Measurements from ENCODE around the gene WSCD2. TPM values are rescaled to one million over a fixed set of nuclear protein-coding genes. Genes with fewer than 3 reads are reported as not detected.

The WSCD2 gene
- total and polyA plus RNA-seq, 9 donors, result under 0.01 to 2.6 (median 0.53) TPM; not detected in 1

- 49 to 71% (median 60%) methylated on average over 2 of the region's 2 CpGs for WGBS, 3 donors
- no peaks in the 10 kb centered on the region for H3K4me1 ChIP-seq (ENCODE audit: insufficient read depth)
- no peak for DNase-seq
- no peaks in the 10 kb centered on the region for H3K27me3 ChIP-seq
- no peak overlapping the region for H3K4me3 ChIP-seq
- H3K27ac ChIP-seq, result no peak overlapping the region
- intact Hi-C loops (cut with DNase I), result no loop called here
- H3K9me3 ChIP-seq, result no peaks in the 10 kb centered on the region
- H3K36me3 ChIP-seq, result no peaks in the 10 kb centered on the region
- TF ChIP-seq POLR2A (IDR thresholded peaks at IDR 0.05), result no peak
Observed at GRCh38 chr12:108270035-108270848, 141.2 kb downstream of the WSCD2 start.

DNA sequence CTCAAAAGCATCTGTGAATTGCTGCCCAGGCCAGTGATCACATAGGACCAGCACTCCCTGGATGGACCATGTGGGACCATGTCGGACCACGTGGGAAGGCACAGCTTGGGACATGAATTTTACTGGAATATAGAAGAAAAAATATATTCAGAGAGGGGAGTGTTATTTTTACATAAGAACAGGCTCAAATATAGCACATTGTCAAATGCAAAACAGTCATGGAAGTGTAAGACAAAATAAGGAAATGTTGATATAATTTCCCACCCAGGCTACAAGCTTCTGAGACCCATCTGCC, 141.7 kb downstream of the WSCD2 start:
- 58 to 78% (median 69%) methylated on average over 2 of the region's 2 CpGs for WGBS, 3 donors
- H3K27ac ChIP-seq, result no peak overlapping the region

GRCh38 chr12:108271951-108272872, 143.1 kb downstream of the WSCD2 start:
- TF ChIP-seq POLR2A (IDR thresholded peaks at IDR 0.05) (no peak), EP300 (IDR thresholded peaks at IDR 0.05) (no peak), CTCF (IDR thresholded peaks at IDR 0.05) (no peak)
- no peak for DNase-seq
- Histone ChIP-seq H3K27ac (no peak overlapping the region), H3K9me3 (no peaks in the 10 kb centered on the region), H3K4me1 (ENCODE audit: insufficient read depth) (no peaks in the 10 kb centered on the region), H3K27me3 (no peaks in the 10 kb centered on the region), H3K36me3 (no peaks in the 10 kb centered on the region), H3K4me3 (no peak overlapping the region)
- WGBS, 3 donors, result 34 to 48% (median 48%) methylated on average over 6 of the region's 6 CpGs
- intact Hi-C loops (cut with DNase I), result no loop called here

More for the DNA sequence above, 141.7 kb downstream of the WSCD2 start:
- no peak for DNase-seq
- Histone ChIP-seq H3K4me1 (ENCODE audit: insufficient read depth) (no peaks in the 10 kb centered on the region), H3K9me3 (no peaks in the 10 kb centered on the region), H3K36me3 (no peaks in the 10 kb centered on the region), H3K27me3 (no peaks in the 10 kb centered on the region), H3K4me3 (no peak overlapping the region)
- TF ChIP-seq EP300 (IDR thresholded peaks at IDR 0.05) (no peak), CTCF (IDR thresholded peaks at IDR 0.05) (no peak), POLR2A (IDR thresholded peaks at IDR 0.05) (no peak)
- intact Hi-C loops (cut with DNase I), result no loop called here

- Histone ChIP-seq H3K4me3 (no peak overlapping the region), H3K4me1 (ENCODE audit: insufficient read depth) (no peaks in the 10 kb centered on the region), H3K36me3 (no peaks in the 10 kb centered on the region), H3K27me3 (no peaks in the 10 kb centered on the region), H3K9me3 (no peaks in the 10 kb centered on the region), H3K27ac (no peak overlapping the region)
- 50 to 61% (median 59%) methylated on average over 2 of the region's 2 CpGs for WGBS, 3 donors
- no peak for DNase-seq
- intact Hi-C loops (cut with DNase I), result no loop called here
- TF ChIP-seq POLR2A (IDR thresholded peaks at IDR 0.05) (no peak), EP300 (IDR thresholded peaks at IDR 0.05) (no peak), CTCF (IDR thresholded peaks at IDR 0.05) (no peak)
Observed at GRCh38 chr12:108273217-108273616, 144.1 kb downstream of the WSCD2 start.

All from ovary (tissue), 9 donors.